ENCODE data around the gene SYNGAP1.
"Not testable (repeated sequence)": the region's sequence is repeated elsewhere in the genome, so short reads cannot be mapped to it uniquely, and the experiment has no call there.

The SYNGAP1 gene

DNA sequence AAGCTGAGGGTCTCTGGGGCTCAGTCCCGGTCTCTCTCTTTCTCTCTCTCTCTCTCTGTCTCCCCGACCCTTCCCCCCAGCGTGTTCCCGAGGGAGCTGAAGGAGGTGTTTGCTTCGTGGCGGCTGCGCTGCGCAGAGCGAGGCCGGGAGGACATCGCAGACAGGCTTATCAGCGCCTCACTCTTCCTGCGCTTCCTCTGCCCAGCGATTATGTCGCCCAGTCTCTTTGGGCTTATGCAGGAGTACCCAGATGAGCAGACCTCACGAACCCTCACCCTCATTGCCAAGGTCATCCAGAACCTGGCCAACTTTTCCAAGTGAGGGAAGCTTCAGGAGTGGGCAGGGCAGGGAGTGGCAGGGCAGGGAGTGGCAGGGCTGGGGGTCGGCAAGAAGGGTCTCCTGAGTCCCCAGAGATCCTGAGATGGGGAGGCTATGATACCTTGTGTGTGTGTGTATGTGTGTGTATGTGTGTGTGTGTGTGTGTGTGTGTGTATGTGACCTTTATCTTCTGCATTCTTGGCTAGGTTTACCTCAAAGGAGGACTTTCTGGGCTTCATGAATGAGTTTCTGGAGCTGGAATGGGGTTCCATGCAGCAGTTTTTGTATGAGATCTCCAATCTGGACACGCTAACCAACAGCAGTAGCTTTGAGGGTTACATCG is 20.9 kb downstream of the SYNGAP1 start:
- no peak for DNase-seq

DNA sequence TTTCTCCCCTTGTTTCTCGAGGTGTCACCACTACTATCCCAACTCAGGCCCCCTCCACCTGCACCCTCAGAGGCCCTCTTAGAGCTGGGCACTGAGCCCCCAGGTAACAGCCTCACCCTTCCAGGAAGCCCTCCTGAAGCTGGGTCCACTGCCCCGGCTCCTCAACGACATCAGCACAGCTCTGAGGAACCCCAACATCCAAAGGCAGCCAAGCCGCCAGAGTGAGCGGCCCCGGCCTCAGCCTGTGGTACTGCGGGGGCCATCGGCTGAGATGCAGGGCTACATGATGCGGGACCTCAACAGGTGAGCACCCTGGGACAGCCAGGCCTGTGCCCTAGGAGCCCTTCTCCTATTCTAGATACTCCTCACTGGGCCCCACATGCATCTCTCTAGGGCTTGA is 21.6 kb downstream of the SYNGAP1 start:
- no peak for DNase-seq

DNA sequence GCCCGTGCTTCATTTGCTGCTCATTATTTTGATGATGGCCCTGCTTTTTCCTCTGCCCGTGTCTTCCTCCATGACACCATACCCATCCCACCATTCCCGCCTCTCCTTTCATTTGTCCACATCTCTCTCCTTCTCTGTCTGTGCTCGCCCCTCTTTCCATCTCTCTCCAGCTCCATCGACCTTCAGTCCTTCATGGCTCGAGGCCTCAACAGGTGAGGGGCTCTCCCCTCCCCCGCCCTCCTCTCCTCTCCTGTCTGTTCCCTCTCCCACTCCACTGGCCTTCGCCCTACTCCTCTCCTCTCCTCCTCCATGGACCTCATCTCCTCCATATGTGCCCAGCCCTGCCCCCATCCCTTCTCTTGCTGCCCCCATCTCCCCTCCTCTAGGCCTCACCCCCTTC is 22.4 kb downstream of the SYNGAP1 start:
- no peak for DNase-seq

DNA sequence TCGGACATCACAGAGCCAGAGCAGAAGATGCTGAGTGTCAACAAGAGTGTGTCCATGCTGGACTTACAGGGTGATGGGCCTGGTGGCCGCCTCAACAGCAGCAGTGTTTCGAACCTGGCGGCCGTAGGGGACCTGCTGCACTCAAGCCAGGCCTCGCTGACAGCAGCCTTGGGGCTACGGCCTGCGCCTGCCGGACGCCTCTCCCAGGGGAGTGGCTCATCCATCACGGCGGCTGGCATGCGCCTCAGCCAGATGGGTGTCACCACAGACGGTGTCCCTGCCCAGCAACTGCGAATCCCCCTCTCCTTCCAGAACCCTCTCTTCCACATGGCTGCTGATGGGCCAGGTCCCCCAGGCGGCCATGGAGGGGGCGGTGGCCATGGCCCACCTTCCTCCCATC is 23.2 kb downstream of the SYNGAP1 start:
- DNase-seq = no peak

DNA sequence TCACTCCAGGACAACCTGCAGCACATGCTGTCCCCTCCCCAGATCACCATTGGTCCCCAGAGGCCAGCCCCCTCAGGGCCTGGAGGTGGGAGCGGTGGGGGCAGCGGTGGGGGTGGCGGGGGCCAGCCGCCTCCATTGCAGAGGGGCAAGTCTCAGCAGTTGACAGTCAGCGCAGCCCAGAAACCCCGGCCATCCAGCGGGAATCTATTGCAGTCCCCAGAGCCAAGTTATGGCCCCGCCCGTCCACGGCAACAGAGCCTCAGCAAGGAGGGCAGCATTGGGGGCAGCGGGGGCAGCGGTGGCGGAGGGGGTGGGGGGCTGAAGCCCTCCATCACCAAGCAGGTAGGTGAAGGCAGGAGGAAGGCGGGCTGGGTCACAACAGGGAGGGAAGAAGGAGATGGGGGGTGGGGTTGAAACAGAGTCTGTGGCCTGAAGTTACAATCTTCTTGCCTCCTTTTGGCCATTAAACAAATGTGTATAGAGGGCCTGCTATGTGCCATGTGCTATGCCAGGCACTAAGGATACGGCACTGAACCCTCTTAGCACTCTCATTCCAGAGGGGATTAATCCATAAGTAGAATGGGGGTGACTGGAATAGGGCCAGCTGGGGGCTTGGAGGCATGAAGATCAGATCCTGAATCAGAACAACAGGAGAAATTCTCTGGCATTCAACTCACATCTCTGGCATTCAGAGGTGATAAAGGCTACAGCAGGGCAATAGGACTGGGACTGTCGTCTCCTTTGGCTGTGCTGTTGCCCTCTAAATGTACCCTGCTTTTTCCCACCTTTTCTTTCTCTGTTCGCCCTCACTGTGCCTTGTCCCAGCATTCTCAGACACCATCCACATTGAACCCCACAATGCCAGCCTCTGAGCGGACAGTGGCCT is 24.0 kb downstream of the SYNGAP1 start:
- DNase-seq = no peak

DNA sequence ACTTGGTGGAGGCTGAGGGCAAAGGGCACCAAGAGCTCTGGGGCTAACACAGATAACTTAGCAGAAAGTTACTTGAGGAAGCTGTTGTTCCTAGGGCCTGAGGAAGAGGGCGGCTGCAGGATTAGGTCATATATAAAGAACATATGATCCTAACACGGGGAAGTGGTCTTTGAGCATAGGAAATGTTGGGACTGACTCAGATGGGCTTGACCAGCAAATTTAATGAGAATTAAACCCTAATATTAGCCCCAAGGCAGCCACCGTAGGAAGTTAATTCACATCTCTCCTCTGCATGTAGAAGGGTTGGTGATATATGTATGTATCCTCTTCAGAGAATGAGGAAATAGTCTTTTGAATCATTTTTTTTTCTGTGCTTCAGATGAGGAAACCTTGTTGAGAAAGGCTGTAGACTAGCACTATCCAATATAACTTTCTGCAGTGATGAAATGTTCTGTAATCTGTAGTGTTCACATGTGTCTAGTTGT is 25.3 kb downstream of the SYNGAP1 start:
- DNase-seq = no peak

DNA sequence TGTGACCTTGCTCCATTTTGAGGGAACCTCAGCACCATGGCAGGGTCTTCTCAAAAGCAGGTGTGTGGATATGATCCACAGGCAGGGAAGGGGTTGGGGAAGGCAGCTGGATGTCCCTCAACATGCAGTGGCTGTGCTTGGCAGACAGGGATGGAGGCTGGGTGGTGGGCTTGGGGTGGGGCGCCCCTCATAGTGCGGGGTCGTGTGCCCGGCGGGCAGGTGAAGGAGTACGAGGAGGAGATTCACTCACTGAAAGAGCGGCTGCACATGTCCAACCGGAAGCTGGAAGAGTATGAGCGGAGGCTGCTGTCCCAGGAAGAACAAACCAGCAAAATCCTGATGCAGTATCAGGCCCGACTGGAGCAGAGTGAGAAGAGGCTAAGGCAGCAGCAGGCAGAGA is 26.5 kb downstream of the SYNGAP1 start:
- DNase-seq = no peak

DNA sequence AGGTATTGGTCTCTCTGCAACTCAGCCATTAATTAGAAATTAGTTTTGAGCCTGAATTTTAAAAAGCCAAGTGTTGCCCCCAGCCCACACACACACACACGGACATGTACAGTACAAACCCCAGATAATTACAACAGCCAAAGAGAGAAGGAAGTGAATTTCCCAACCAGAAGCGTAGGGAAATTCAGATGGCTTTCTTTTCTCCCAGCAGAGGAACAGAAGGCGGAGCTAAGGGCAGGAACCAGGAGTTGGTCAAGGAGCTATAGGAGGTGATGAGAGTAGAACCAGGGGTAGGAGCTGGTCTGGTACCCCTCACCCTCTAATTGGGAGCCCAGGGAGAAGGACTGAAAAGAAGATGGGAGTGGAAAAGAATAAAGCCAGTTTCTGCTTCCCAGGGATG is 30.6 kb downstream of the SYNGAP1 start:
- no peak for DNase-seq

DNA sequence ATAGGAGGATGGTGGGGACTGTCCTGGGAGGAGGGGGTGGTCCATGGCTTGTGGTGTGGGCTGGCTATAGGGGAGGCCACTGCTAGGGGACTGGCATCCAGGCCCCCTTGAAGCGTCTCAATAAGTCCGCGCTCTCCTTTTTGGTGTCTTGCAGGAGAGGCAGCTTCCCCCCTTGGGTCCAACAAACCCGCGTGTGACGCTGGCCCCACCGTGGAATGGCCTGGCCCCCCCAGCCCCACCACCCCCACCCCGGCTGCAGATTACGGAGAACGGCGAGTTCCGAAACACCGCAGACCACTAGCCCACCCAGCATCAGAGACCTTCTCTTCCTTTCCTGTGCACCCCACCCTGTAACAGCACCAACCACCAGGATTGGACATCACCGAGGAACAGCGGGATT is 31.7 kb downstream of the SYNGAP1 start:
- DNase-seq = no peak

DNA sequence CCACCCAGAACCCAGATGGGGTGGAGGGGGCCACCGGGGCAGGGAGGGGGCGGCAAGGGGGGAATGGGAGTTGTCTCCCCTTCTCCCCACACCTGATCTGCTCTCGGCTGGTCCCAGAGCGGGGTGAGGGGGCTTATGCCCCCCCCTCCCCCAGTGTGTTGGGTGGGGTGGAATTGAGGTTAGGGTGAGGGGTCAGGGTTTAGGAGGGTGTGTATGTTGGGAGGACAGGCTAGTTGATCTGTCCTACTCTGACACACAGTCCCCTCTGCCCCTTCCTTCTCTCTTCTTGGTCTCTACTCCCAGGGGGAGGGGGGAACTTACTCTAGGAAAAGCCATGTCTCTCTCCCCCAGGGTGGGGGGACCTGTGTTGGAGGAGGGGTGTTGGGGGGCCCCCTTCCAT is 32.6 kb downstream of the SYNGAP1 start:
- DNase-seq = no peak

DNA sequence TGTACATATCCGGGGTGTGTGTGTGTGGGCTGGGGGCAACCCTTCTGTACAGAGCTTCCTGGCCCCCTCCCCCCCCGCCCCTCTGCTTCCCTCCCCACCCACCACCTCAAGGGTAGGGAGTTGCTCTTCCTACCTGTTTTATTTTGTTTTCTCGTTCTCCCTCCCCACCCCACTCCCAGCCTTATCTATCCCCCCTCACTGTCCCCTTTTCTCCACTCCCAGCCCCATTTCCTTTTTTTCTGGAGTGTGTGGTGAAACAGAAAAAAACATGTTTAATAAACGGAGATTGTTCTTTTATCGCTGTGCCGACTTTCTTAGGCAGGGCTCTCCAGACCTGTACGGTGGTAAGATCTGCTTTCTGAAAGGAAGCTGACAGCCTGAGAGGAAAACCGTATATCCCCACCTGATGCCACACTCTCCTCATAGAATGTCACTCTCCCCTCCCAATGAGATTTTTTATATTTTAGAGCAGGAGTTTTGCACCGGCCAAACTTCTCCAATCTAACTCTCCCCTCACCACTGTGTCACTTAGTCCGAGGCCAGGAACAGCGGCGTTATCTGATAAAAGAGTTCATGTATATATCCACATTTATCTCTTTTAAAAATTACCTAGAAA is 33.6 kb downstream of the SYNGAP1 start:
- no peak for DNase-seq

DNA sequence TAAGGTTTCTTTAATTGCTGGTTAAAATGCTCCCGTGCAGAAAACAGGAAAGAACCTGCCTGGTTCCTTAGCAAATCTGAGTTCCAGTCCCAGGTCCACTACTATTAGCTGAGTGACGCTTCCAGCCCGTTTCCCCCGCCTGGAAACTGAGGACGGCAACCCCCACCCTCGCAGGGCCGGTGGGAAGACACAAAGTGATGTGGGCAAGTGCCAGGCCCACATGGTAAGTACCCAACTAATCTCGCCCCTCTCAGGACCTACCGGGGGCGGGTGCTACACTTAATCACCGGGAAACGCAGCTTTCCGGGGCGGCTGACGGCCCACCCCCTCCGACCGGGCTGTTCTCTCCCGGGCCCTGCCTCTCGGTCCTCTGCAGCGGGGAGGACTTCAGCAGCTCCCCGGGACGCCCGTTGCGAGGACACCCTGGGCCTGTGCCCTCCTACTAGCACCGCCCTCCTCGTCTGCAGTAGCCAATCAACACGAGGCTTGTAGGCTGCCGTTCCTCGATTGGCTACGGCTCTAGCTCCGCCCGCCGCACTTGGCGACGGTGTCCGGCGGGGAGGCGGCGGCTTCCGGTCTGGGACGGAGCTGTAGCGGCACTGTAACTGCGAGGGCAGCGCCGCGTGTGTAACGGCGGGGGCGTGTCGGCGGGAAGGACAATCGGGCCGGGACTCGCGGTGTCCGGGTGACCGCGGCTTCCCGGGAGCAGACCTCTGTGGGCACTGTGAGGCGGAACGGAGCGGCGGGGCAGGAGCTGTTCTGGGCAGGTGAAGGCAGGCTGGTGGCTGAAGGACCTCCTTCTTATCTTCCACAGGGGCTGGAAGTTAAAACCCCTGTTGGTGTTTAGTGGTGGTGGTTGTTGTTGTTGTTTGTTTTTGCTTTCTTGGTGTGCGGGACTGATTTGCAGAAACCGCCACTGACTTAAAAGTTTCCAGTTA is 34.4 kb downstream of the SYNGAP1 start, which contains the start of gene ZBTB9:
TSS of gene ZBTB9 (plus strand) at position 568 of the 938 bp plus-strand sequence. CDS start 525 bp downstream, outside the sequence.
- DNase-seq = peak; percentile 92 to 93

DNA sequence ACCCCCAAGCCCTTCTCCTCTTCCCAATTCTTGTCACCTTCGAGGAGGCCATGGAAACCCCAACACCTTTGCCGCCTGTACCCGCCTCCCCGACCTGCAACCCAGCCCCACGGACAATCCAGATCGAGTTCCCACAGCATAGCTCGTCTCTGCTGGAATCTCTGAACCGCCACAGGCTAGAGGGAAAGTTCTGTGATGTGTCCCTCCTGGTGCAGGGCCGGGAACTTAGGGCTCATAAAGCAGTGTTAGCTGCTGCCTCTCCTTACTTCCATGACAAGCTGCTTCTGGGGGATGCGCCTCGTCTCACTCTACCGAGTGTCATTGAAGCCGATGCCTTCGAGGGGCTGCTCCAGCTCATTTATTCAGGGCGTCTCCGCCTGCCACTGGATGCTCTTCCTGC is 35.2 kb downstream of the SYNGAP1 start:
- no peak for DNase-seq

DNA sequence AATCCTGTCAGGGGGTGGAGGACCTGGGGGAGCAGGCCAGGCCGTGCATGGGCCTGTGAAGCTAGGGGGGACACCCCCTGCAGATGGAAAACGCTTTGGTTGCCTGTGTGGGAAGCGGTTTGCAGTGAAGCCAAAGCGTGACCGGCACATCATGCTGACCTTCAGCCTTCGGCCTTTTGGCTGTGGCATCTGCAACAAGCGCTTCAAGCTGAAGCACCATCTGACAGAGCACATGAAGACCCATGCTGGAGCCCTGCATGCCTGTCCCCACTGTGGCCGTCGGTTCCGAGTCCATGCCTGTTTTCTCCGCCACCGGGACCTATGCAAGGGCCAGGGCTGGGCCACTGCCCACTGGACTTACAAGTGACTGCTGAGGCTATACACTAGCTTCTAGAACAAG is 36.3 kb downstream of the SYNGAP1 start:
- no peak for DNase-seq

DNA sequence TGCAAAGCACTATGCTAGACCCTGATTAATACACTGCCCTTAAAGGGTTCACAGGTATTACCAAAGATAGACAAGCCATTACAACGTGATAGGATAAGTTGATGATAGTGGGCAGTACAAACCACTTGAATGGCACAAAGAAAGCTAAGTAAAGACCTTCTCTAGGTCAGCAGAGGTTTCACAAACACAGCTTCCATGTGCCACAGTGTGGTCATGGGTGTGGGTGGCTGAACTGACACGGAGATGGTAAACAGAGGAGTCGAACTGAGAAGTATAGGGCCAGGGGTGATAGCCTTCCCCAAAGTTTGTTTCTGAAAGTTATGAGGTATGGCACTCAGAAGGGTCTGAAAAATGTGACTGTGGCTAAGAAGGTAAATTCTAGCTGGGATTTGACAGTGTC is 38.8 kb downstream of the SYNGAP1 start:
- DNase-seq = no peak

DNA sequence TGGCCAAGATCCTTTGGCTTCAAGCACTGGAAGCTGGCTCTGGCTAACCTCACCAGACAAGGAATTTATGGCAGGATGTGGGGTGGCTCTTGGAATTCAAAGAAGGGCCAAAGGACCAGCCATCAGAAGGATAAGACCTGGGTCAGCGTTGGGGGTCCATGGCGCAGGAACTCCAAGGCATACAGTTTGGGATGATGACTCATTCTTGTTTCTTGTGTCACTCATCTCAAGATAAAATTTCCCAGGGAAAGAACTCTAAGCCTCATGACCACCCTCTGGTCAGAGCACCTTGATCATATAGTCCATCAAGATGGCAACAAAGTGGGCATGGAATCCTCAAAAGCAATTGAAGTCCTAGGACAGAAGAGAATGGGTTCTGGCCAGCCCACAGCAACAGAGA is 39.4 kb downstream of the SYNGAP1 start:
- no peak for DNase-seq

DNA sequence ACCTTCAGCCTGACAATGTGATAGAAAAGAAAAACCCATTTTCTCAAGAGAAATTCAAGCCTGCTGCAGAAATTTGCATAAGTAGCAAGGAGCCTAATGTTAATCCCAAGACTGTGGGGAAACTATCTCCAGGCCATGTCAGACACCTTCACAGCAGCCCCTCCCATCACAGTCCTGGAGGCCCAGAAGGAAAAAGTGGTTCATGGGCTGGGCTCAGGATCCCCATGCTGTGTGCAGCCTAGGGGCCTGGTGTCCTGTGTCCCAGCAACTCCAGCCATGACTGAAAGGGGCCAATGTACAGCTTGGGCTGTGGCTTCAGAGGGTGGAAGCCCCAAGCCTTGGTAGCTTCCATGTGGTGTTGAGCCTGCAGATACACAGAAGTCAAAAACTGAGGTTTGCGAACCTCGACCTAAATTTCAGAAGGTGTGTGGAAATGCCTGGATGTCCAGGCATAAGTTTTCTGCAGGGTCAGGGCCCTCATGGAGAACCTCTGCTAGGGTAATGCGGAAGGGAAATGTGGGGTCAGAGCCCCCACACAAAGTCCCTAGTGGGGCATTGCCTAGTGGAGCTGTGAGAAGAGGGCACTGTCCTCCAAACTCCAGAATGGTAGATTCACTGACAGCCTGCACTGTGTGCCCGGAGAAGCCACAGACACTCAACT is 46.3 kb downstream of the SYNGAP1 start:
- DNase-seq = no peak

DNA sequence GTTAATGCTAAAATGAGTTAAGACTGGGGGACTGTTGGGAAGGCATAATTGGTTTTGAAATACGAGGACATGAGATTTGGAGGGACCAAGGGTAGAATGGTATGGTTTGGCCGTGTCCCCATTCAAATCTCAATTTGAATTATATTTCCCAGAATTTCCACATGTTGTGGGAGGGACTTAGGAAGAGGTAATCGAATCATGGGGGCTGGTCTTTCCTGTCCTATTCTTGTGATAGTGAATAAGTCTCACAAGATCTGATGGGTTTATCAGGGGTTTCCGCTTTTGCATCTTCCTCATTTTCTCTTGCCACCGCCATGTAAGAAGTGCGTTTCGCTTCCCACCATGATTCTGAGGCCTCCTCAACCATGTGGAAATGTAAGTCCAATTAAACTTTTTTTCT is 47.2 kb downstream of the SYNGAP1 start:
- no peak for DNase-seq

DNA sequence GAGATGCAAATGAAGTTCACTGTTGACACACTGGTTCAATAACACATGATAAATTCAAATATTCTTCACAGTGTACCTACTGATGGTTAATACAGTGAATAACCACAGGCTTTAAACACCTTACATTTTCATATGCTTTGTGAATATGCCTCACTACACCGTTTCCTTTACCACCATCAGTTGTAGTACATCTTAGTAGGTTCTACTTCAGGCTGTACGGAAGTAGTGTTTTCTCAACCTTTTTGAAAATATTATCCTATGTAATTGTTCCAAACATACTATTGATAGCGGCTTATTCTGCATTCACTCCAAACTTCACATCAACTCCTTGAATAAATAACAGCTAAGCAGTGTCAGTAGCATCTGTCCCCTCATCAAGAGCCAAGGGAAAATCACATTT is 49.8 kb downstream of the SYNGAP1 start:
- DNase-seq = no peak

DNA sequence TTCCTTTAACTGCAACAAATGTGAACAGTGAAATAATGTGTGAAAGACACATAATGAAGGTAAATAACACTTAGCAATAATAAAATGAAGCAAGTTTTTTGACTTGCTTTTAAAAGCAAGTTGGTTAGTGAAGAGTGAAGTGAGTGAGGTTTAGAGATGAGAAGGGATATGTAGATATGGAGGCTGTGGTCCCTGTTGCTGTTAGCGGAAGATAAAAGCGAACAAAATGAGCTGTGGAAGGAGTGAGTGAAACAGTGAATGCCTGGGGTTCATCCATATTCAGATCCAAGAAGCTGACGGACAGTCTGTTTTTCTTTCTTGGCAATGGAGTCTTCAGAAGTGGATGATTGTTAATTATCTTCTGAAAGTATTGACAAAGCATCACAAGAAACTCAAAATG is 58.0 kb downstream of the SYNGAP1 start:
- DNase-seq = no peak

DNA sequence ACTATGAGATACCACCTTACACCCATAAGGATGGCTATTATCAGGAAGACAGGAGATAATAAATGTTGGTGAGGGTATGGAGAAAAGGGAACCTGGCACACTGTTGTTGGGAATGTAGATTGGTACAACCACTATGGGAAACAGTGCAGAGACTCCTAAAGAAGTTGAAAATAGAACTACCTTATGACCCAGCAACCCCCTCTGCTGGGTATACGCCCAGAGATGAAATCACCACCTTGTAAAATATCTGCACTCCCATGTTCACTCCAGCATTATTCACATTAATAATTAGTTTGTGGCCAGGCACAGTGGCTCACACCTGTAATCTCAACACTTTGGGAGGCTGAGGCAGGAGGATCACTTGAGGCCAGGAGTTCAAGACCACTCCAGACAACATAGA is 61.3 kb downstream of the SYNGAP1 start:
- DNase-seq = no peak

DNA sequence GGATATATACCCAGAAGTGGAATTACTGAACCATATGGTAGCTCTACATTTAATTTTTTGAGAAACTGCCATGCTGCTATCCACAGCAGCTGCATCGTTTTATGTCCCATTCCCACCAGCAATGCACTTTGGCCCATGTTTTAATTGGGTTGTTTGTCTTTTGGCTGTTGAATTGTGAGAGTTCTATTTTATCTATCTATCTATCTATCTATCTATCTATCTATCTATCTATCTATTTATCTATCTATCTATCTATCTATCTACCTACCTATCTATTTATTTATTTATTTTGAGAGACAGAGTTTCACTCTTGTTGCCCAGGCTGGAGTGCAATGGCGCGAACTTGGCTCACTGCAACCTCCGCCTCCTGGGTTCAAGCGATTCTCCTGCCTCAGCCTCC is 62.8 kb downstream of the SYNGAP1 start:
- not testable (repeated sequence) for DNase-seq
